Parathyroid adenoma (tissue), 2 donors: Measurements from ENCODE around the gene AOAH.

ENCODE experiments used
- H2AFZ ChIP-seq: fragments of 300-600 bp; sonication (generic); one replicate; pipeline ENCODE4 v1.7.0; 2017; ENCODE audit warnings: antibody characterized with exemption, mild to moderate bottlenecking
- H3K27ac ChIP-seq: fragments of 300-600 bp; sonication (generic); one replicate; pipeline ENCODE4 v1.7.0; 2017
- H3K27me3 ChIP-seq: fragments of 300-600 bp; sonication (generic); one replicate; pipeline ENCODE4 v1.7.0; 2017; ENCODE audit warnings: low read length; ENCODE audit not compliant: control insufficient read depth, insufficient read depth
- H3K36me3 ChIP-seq: fragments of 300-600 bp; sonication (generic); one replicate; pipeline ENCODE4 v1.7.0; 2017; ENCODE audit warnings: low read length; ENCODE audit not compliant: control insufficient read depth, insufficient read depth
- H3K4me1 ChIP-seq: fragments of 300-600 bp; sonication (generic); one replicate; pipeline ENCODE4 v1.7.0; 2017; ENCODE audit warnings: control low read depth
- H3K4me2 ChIP-seq: fragments of 300-600 bp; sonication (generic); one replicate; pipeline ENCODE4 v1.7.0; 2017; ENCODE audit warnings: low read length
- H3K4me3 ChIP-seq: fragments of 300-600 bp; sonication (generic); one replicate; pipeline ENCODE4 v1.7.0; 2017; ENCODE audit warnings: low read depth, low read length
- H3K79me2 ChIP-seq: fragments of 300-600 bp; sonication (generic); one replicate; pipeline ENCODE4 v1.7.0; 2017; ENCODE audit warnings: control low read depth
- H3K9ac ChIP-seq: fragments of 300-600 bp; sonication (generic); one replicate; pipeline ENCODE4 v1.7.0; 2017; ENCODE audit warnings: mild to moderate bottlenecking
- H3K9me3 ChIP-seq: fragments of 300-600 bp; sonication (generic); one replicate; pipeline ENCODE4 v1.7.0; 2017; ENCODE audit warnings: low read length; ENCODE audit not compliant: control insufficient read depth
- TF ChIP-seq, protein P1 (sequence below): fragments of 300-600 bp; sonication (generic); IDR thresholded peaks from one replicate; pipeline ENCODE4 v1.7.0; 2017; ENCODE audit warnings: antibody characterized with exemption, mild to moderate bottlenecking
- donor health status: primary hyperparathyroidism.

Gene AOAH

DNA sequence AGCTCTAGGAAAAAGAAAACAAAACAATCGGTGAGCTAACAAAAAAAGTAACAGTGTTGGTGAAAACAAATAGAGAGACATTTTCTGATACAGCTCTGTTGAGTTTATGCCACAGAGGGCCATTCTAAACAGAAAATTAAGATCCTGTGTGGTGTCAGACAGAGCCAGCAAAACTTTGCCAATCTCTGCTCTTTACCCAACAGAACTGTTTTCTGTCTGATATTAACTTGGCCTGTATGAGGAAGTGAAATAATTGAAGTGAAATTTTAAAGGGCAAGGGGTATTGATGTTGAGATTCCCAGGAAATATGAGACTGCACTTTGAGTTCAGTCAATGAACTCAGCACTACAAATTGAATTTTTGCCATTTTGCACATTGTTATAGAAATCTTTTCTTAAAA, 101.0 kb downstream of the AOAH start:
- no peaks in the 10 kb centered on the region for H3K9me3 ChIP-seq
- H3K27me3 ChIP-seq = no peaks in the 10 kb centered on the region
- H3K4me1 ChIP-seq = no peaks in the 10 kb centered on the region
- H2AFZ ChIP-seq = no peak overlapping the region
- H3K4me3 ChIP-seq = no peak overlapping the region
- H3K36me3 ChIP-seq = no peaks in the 10 kb centered on the region
- H3K4me2 ChIP-seq = no peak overlapping the region
- H3K79me2 ChIP-seq = no peaks in the 10 kb centered on the region
- H3K27ac ChIP-seq = no peak overlapping the region
- TF ChIP-seq, protein P1, sequence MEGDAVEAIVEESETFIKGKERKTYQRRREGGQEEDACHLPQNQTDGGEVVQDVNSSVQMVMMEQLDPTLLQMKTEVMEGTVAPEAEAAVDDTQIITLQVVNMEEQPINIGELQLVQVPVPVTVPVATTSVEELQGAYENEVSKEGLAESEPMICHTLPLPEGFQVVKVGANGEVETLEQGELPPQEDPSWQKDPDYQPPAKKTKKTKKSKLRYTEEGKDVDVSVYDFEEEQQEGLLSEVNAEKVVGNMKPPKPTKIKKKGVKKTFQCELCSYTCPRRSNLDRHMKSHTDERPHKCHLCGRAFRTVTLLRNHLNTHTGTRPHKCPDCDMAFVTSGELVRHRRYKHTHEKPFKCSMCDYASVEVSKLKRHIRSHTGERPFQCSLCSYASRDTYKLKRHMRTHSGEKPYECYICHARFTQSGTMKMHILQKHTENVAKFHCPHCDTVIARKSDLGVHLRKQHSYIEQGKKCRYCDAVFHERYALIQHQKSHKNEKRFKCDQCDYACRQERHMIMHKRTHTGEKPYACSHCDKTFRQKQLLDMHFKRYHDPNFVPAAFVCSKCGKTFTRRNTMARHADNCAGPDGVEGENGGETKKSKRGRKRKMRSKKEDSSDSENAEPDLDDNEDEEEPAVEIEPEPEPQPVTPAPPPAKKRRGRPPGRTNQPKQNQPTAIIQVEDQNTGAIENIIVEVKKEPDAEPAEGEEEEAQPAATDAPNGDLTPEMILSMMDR = no peak
- H3K9ac ChIP-seq = no peak overlapping the region

- Histone ChIP-seq H3K36me3 (no peaks in the 10 kb centered on the region), H3K79me2 (no peaks in the 10 kb centered on the region), H3K4me3 (no peak overlapping the region), H3K4me1 (no peaks in the 10 kb centered on the region), H2AFZ (no peak overlapping the region), H3K27me3 (no peaks in the 10 kb centered on the region), H3K4me2 (no peak overlapping the region), H3K27ac (no peak overlapping the region), H3K9ac (no peak overlapping the region), H3K9me3 (no peaks in the 10 kb centered on the region)
- TF ChIP-seq, protein P1 = no peak
Observed at GRCh38 chr7:36621396-36621795, 102.9 kb downstream of the AOAH start.

- H3K4me1 ChIP-seq = no peaks in the 10 kb centered on the region
- no peaks in the 10 kb centered on the region for H3K79me2 ChIP-seq
- H3K9ac ChIP-seq = no peak overlapping the region
- no peaks in the 10 kb centered on the region for H3K9me3 ChIP-seq
- H2AFZ ChIP-seq = no peak overlapping the region
- no peak overlapping the region for H3K4me3 ChIP-seq
- H3K4me2 ChIP-seq = no peak overlapping the region
- TF ChIP-seq, protein P1 = no peak
- H3K27ac ChIP-seq = no peak overlapping the region
- H3K27me3 ChIP-seq = no peaks in the 10 kb centered on the region
- no peaks in the 10 kb centered on the region for H3K36me3 ChIP-seq
Observed at GRCh38 chr7:36620166-36620708, 104.1 kb downstream of the AOAH start.

- no peak overlapping the region for H3K4me2 ChIP-seq
- TF ChIP-seq, protein P1 = no peak
- no peak overlapping the region for H3K9ac ChIP-seq
Observed at GRCh38 chr7:36617408-36617807, 106.9 kb downstream of the AOAH start.

DNA sequence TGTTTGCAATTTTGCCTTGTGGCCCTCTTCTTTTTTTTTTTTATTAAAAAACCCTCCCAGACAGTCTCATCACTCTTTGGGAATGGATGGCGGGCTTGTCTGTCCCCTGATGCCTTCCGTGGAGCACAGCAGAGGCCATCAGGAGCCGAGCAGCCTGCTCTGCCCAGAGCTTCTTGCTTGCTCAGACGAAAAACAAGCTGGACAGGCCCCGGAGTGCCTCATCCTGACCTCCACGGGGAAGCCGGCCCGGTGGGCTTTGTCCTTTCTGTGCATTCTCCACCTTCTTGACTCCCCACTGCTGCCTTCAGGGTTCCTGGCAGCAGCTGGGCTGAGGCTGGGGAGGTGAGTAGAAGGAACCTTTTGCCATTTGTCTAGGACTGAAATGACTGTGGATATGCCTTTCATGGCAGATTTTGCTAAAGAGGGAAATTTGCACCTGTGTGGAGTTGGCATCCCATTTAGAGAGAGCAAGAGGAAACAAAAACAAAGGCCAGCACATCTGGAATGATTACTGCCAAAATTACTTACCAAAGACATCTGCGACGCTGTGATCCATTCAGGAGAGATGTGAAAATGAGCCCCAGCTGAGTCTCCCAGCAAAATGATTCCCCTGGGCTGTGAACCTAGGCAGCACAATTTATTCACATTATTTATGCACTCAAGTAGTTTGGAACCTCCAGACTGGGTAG, 108.3 kb downstream of the AOAH start:
- Histone ChIP-seq H3K36me3 (no peaks in the 10 kb centered on the region), H3K4me3 (no peak overlapping the region), H3K9me3 (no peaks in the 10 kb centered on the region), H3K27ac (no peak overlapping the region), H3K79me2 (no peaks in the 10 kb centered on the region), H2AFZ (no peak overlapping the region), H3K4me1 (no peaks in the 10 kb centered on the region), H3K4me2 (no peak overlapping the region), H3K9ac (no peak overlapping the region), H3K27me3 (no peaks in the 10 kb centered on the region)
- TF ChIP-seq, protein P1 = no peak

More at GRCh38 chr7:36617408-36617807, 106.9 kb downstream of the AOAH start:
- Histone ChIP-seq H3K27ac (no peak overlapping the region), H3K36me3 (no peaks in the 10 kb centered on the region), H3K4me3 (no peak overlapping the region), H2AFZ (no peak overlapping the region), H3K79me2 (no peaks in the 10 kb centered on the region), H3K27me3 (no peaks in the 10 kb centered on the region), H3K4me1 (no peaks in the 10 kb centered on the region), H3K9me3 (no peaks in the 10 kb centered on the region)
